Adipocyte (in vitro differentiated cells): ENCODE measurements around the gene THYN1.
"Not testable (repeated sequence)": the region's sequence is repeated elsewhere in the genome, so short reads cannot be mapped to it uniquely, and the experiment has no call there.

Source experiments
- DNase-seq: peaks from one replicate; pipeline ENCODE4 v3.0.0-alpha.2; 2015; ENCODE audit warnings: low read depth
- H3K27me3 ChIP-seq: replicated peaks from 2 replicates; pipeline ENCODE4 v1.7.0; 2013; ENCODE audit warnings: mild to moderate bottlenecking, low read length, moderate library complexity; ENCODE audit not compliant: control insufficient read depth, insufficient read depth
- H3K36me3 ChIP-seq: 2 replicates; pipeline ENCODE4 v1.7.0; 2013; ENCODE audit warnings: low read length, mild to moderate bottlenecking, moderate library complexity; ENCODE audit not compliant: control insufficient read depth, insufficient read depth, severe bottlenecking
- H3K4me1 ChIP-seq: 2 replicates; pipeline ENCODE4 v1.7.0; 2013; ENCODE audit warnings: mild to moderate bottlenecking, low read length, moderate library complexity; ENCODE audit not compliant: control insufficient read depth, insufficient read depth
- H3K4me3 ChIP-seq: 2 replicates; pipeline ENCODE4 v1.7.0; 2013; ENCODE audit warnings: mild to moderate bottlenecking, low read length, moderate library complexity
- H3K9ac ChIP-seq: 2 replicates; pipeline ENCODE4 v1.7.0; 2013; ENCODE audit warnings: mild to moderate bottlenecking, low read length, moderate library complexity
- H3K9me3 ChIP-seq: 2 replicates; pipeline ENCODE4 v1.7.0; 2013; ENCODE audit warnings: mild to moderate bottlenecking, low read length, moderate library complexity; ENCODE audit not compliant: control insufficient read depth

Gene THYN1

DNA sequence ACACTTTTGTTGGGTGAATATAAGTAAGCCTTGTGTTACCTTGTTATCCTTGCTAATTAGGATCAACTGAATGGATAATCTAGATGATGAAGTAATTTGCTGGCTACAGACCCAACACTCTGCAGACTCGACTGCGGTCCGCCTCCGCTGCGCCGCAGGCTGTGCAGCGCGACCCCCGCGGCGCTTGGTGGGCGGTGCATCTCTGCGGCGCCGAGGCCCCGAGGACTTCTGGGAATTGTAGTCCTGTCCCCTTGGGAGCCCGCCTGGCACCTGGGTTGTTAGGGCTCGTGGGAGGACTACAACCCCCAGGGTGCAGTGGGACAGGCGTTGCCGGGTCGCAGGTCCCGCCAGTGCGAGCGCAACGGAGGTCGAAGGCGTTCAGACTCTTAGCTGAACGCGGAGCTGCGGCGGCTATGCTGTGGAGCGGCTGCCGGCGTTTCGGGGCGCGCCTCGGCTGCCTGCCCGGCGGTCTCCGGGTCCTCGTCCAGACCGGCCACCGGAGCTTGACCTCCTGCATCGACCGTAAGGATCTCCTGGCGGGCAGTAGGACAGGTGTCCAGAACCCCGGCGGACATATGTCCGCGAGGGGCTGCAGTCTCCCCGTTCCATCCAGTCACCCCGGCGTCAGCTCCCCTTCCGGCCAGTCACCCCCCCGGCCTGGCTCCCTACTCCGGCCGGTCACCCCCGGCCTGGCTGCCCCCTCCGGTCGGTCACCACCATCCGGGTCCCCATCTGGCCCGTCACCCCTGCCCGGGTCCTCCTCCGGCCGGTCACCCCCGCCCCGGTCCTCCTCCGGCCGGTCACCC is at the start of gene THYN1, which contains the start of gene ACAD8:
Gene THYN1, minus strand, starts transcription at position 165 of the 806 bp plus-strand sequence. CDS start 470 bp downstream, outside the sequence.
Gene ACAD8, plus strand, starts transcription at position 381 of the 806 bp plus-strand sequence. Its CDS starts 33 bp downstream, at position 414.
- DNase-seq = peak; percentile 99
- Histone ChIP-seq H3K9me3 (no peaks in the 10 kb centered on the region), H3K36me3 (peaks cover 30% of the 10 kb centered on the region), H3K9ac (peak within 1 kb of the TSS; percentile 89), H3K4me1 (peaks cover 39% of the 10 kb centered on the region), H3K27me3 (no peaks in the 10 kb centered on the region), H3K4me3 (peak within 1 kb of the TSS; percentile 97)

DNA sequence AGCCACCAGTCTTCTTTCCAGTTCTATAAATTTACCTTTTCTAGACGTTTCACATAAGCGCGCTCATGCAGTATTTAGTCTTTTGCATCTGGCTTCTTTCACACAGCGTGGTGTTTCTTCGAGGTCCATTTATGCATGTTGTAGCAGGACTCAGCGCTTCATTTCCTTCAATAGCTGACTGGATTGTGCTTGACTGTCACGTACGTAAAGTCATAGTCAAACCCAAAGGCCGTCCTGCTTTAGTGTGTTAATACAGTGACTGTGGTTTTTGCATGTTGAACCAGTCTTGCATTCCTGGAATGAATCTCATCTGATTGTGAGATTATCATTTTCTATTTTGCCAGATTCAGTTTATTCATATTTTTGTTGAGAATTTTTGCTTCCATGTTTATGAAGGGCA is 41.5 kb upstream of the THYN1 start:
- no peak overlapping the region for H3K4me3 ChIP-seq
- H3K36me3 ChIP-seq = no peaks in the 10 kb centered on the region
- no peak overlapping the region for H3K9ac ChIP-seq
- peaks cover 17% of the 10 kb centered on the region for H3K27me3 ChIP-seq
- no peaks in the 10 kb centered on the region for H3K9me3 ChIP-seq
- no peak for DNase-seq
- H3K4me1 ChIP-seq = no peaks in the 10 kb centered on the region

DNA sequence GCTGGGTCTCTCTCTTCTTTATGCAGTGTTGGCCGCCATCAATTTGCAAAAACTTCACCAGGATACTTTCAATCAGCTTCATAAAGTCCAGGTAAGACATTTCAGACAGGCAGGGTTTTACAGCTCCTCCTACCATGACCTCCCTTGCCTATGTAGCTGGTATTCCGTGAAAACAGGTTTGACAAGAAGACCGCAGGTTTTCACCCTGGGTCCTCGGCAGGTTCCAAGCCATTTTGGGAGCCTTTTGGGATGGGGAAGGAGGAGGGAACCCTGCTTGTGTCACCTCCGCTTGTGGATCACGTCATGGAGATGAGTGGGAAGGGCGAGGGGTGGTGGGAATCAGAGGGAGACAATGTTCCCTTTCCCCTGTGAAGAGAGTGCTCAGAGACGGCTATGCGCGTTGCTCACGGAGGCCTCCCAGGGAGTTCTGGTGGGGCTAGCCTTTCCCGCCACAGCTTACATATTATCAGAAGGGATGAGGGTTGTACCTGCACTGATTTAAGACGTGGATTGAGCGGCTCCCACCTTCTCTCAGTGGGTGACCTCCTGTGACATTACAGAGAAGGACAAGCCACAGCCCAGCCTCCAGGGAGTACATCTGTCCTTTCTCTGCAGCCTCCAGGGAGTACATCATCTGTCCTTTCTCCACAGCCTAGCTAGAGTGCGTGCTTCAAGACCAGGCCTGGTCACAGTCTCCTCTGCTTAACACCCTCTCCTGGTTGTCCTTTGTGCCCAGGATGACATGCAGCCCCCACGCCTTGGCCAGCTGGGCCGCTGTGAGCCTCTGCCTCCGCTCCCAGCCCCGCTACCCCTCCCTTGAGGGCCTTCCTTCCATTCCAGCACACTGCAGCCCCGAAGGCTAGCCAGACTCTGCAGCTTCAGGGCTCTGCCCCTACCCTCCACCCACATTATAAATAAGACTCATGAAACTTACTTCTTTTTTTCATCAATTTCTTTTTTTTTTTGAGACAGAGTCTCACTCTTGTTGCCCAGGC is 40.3 kb upstream of the THYN1 start:
- Histone ChIP-seq H3K27me3 (peaks cover 13% of the 10 kb centered on the region), H3K36me3 (no peaks in the 10 kb centered on the region)

DNA sequence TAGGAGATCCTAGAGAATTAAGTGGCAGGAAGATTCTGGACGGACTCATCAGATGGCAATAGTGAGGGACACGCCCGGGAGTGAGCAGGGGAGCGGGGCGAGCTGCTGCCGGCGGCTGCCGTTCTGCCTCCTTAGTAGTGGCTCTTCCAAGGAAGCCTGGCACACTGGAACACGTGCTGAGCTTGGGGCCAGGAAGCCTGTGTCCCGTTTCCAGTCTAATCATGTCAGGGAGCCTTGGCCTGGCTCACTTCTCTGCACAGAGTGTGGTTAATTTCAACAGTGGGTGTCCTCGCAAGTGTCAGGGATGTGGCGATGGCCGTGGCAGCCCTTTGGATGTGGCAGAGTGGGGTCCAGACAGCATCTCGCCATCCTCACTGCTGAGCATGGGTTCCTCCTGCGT is 39.5 kb upstream of the THYN1 start:
- Histone ChIP-seq H3K36me3 (no peaks in the 10 kb centered on the region), H3K27me3 (peaks cover 13% of the 10 kb centered on the region), H3K9me3 (no peaks in the 10 kb centered on the region), H3K4me1 (no peaks in the 10 kb centered on the region), H3K9ac (no peak overlapping the region), H3K4me3 (no peak overlapping the region)
- no peak for DNase-seq

More for the DNA sequence above, 40.3 kb upstream of the THYN1 start:
- Histone ChIP-seq H3K4me1 (no peaks in the 10 kb centered on the region), H3K9ac (no peak overlapping the region), H3K4me3 (no peak overlapping the region), H3K9me3 (no peaks in the 10 kb centered on the region)
- DNase-seq = no peak

DNA sequence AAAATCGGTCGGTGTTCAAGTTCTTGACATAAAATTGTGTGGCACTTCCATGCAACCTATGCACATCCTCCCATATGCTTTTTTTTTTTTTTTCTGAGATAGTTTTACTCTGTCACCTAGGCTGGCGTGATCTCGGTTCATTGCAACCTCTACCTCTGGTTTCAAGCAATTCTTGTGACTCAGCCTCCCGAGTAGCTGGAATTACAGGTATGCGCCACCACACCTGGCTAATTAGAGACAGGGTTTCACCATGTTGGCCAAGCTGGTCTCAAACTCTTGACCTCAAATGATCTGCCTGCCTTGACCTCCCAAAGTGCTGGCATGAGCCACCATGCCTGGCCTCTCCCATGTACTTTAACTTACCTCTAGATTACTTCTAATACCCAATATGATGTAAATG is 38.0 kb upstream of the THYN1 start:
- H3K36me3 ChIP-seq = no peaks in the 10 kb centered on the region
- H3K9me3 ChIP-seq = no peaks in the 10 kb centered on the region
- H3K4me3 ChIP-seq = no peak overlapping the region
- DNase-seq = no peak
- no peak overlapping the region for H3K9ac ChIP-seq
- H3K4me1 ChIP-seq = no peaks in the 10 kb centered on the region
- peaks cover 13% of the 10 kb centered on the region for H3K27me3 ChIP-seq

DNA sequence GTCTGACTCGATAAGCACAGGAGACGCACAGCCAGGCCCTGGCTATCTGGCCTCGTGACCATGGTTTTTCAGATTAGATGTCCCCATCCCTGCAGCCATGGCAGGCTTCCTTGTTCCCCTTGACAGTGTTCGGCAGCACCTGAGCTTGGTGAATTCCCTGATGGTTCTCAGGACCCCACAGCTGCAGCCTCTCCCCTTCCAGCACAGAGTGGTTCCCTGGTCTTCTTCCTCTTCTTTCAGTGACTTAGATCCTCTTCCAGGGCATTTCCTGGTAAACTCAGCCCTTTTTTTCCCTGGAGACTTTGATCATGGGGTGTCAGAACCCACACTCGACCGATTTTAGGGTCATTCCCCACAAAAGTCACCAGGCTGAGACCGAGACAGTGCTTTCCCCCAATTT is 37.5 kb upstream of the THYN1 start:
- no peaks in the 10 kb centered on the region for H3K9me3 ChIP-seq

DNA sequence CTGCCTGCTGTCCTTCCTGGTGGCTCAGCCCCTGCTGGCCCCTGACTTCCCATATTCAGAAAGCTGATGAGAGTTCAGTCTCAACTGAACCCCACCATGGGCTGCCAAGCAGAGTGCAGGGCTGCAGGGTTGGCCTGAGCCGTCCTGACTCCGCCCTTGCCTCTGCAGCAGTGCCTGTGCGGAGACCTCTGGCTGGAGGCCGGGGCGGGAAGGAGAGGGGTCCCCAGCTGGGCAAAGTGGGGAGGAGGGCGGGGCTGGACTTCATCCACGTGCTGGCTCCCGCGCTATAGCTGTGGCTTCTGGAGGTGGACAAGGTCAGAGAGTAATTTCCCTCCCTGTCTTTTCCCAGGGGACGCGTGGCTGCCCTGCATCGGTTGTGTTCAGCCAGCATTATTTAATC is 36.6 kb upstream of the THYN1 start:
- Histone ChIP-seq H3K9ac (no peak overlapping the region), H3K9me3 (no peaks in the 10 kb centered on the region), H3K4me3 (no peak overlapping the region), H3K36me3 (no peaks in the 10 kb centered on the region), H3K27me3 (peaks cover 13% of the 10 kb centered on the region), H3K4me1 (no peaks in the 10 kb centered on the region)
- no peak for DNase-seq

More for the DNA sequence above, 37.5 kb upstream of the THYN1 start:
- no peak overlapping the region for H3K4me3 ChIP-seq
- no peak overlapping the region for H3K9ac ChIP-seq
- no peak for DNase-seq
- no peaks in the 10 kb centered on the region for H3K4me1 ChIP-seq
- peaks cover 13% of the 10 kb centered on the region for H3K27me3 ChIP-seq
- H3K36me3 ChIP-seq = no peaks in the 10 kb centered on the region

DNA sequence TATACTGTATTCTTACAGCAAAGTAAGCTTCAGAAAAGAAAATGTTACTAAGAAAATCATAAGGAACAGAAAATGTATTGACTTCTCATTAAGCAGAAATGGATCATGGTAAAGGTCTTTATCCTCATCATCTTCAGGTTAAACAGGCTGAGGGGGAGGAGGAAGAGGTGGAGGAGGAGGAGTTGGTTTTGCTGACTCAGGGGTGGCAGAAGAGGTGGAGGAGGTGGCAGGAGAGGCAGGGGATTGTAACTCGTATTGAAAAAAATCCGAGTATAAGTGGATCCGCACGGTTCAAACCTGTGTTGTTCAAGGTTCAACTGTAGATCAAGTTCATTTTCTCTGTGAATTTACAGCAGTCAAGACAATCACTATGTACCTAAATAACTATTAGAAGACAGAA is 36.0 kb upstream of the THYN1 start:
- no peak for DNase-seq
- no peaks in the 10 kb centered on the region for H3K9me3 ChIP-seq

DNA sequence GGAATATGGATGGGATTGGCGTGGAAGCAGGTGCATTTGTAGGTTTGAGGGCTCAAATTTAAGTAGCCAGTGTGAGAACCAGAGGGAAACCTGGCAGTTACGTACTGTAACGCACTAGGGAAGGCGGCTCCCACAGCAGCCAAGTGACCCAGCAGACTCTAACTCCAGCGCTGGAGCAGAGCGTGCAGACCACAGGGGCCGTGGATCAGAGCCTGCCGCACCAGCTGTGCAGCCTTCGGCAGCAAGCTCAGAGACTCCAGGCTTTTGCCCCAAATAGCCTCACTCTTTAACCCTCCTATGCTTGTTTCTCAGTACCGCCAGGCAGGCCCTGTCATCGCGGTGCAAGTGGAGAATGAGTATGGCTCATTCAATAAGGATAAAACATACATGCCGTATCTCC is 35.3 kb upstream of the THYN1 start:
- no peak overlapping the region for H3K9ac ChIP-seq
- H3K36me3 ChIP-seq = no peaks in the 10 kb centered on the region
- H3K4me1 ChIP-seq = no peaks in the 10 kb centered on the region
- no peaks in the 10 kb centered on the region for H3K9me3 ChIP-seq
- DNase-seq = no peak
- no peak overlapping the region for H3K4me3 ChIP-seq
- peaks cover 11% of the 10 kb centered on the region for H3K27me3 ChIP-seq

More for the DNA sequence above, 36.0 kb upstream of the THYN1 start:
- no peaks in the 10 kb centered on the region for H3K36me3 ChIP-seq
- no peaks in the 10 kb centered on the region for H3K4me1 ChIP-seq
- H3K27me3 ChIP-seq = peaks cover 11% of the 10 kb centered on the region
- H3K4me3 ChIP-seq = no peak overlapping the region
- H3K9ac ChIP-seq = no peak overlapping the region

DNA sequence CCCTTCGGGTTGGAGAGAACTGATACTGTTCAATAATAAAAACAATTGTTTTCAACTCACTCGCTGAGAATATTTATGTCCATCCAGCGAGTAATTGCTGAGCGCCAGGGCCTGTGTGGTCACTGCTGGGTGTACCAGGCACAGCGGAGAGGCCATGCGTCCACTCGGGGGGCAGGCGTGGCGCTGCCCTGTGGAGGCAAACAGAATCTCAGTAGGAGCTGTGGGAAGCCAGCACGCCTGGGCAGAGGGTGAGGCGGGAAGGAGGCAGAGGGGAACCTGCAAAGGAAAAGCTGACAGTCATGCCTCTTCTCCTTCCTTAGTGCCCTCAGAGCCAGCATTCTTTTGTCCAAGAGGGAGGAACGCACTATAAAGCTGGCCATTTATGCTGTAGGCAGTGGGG is 34.4 kb upstream of the THYN1 start:
- H3K36me3 ChIP-seq = no peaks in the 10 kb centered on the region
- no peak overlapping the region for H3K4me3 ChIP-seq
- no peak for DNase-seq
- H3K4me1 ChIP-seq = peaks cover under 1% of the 10 kb centered on the region
- peaks cover 8% of the 10 kb centered on the region for H3K27me3 ChIP-seq
- no peak overlapping the region for H3K9ac ChIP-seq
- H3K9me3 ChIP-seq = no peaks in the 10 kb centered on the region

DNA sequence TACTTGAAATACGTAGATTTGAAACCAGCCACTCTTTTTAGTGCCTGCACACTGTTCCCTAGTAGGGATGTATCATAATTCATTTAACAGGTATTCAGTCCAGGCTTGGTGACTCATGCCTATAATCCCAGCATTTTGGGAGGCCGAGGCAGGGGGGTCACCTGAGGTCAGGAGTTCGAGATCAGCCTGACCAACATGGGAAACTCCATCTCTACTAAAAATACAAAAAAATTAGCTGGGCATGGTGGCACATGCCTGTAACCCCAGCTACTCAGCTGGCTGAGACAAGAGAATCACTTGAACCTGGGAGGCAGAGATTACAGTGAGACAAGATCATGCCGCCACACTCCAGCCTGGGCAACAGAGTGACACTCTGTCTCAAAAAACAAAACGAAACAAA is 31.2 kb upstream of the THYN1 start:
- H3K9me3 ChIP-seq, H3K36me3 ChIP-seq, H3K4me3 ChIP-seq, DNase-seq, H3K27me3 ChIP-seq, H3K4me1 ChIP-seq, H3K9ac ChIP-seq: not testable (repeated sequence)
